Activated T-cell treated with anti-CD3 and anti-CD28 coated beads, Interleukin-2, amount 50 U/mL, for 72 hours (primary cell): ENCODE data around the gene CADM2. TPM values are rescaled to one million over a fixed set of nuclear protein-coding genes. Genes with fewer than 3 reads are reported as not detected.
A peak's percentile ranks its signal among the peaks of the same experiment; 100 is the strongest.

Experiments used
- ATAC-seq, 2 donors: fragments of 150-1000 bp; cut with Tn5 transposase; replicated peaks in 1 of 2; 2 replicates each; pipeline ENCODE4 v1.10.0; 2021; ENCODE audit warnings: moderate library complexity in 2 of 2, mild to moderate bottlenecking in 1 of 2
- DNase-seq, 2 donors: peaks; one replicate each; pipeline ENCODE4 v3.0.0; 2021 to 2022; ENCODE audit warnings: mixed read lengths in 1 of 2
- H3K27ac Mint-ChIP-seq: one replicate; pipeline ENCODE4 v1.8.0; 2022; ENCODE audit warnings: mild to moderate bottlenecking, moderate library complexity, mixed read lengths
- H3K27me3 Mint-ChIP-seq: one replicate; pipeline ENCODE4 v1.8.0; 2022; ENCODE audit warnings: low read depth, mixed read lengths
- H3K36me3 Mint-ChIP-seq, 2 donors: one replicate each; pipeline ENCODE4 v1.8.0; 2022; ENCODE audit warnings: mixed read lengths in 2 of 2, mild to moderate bottlenecking in 1 of 2; ENCODE audit not compliant: insufficient read depth in 2 of 2
- H3K4me1 Mint-ChIP-seq: one replicate; pipeline ENCODE4 v1.8.0; 2022; ENCODE audit warnings: low read depth, mixed read lengths
- H3K4me3 Mint-ChIP-seq, 2 donors: one replicate each; pipeline ENCODE4 v1.8.0; 2022; ENCODE audit warnings: mild to moderate bottlenecking in 2 of 2, mixed read lengths in 2 of 2, moderate library complexity in 2 of 2
- H3K9me3 Mint-ChIP-seq, 2 donors: one replicate each; pipeline ENCODE4 v1.8.0; 2022; ENCODE audit warnings: mixed read lengths in 2 of 2
- total RNA-seq, 2 donors: library from RNA; stranded (reverse); gene quantifications; one replicate each; pipeline ENCODE4 v1.2.3, GENCODE V29; 2022

The CADM2 gene
- total RNA-seq, 2 donors from 2014 or later = not detected

GRCh38 chr3:85330071-85330470 is 371.3 kb downstream of the CADM2 start:
- H3K27me3 Mint-ChIP-seq = no peaks in the 10 kb centered on the region
- peaks cover 0 to 2% of the 10 kb centered on the region in 2 donors for H3K9me3 Mint-ChIP-seq
- H3K4me1 Mint-ChIP-seq = no peaks in the 10 kb centered on the region
- no peaks in the 10 kb centered on the region for H3K36me3 Mint-ChIP-seq
- no peak for DNase-seq
- H3K4me3 Mint-ChIP-seq = no peak overlapping the region
- no peak overlapping the region for H3K27ac Mint-ChIP-seq
- ATAC-seq = no peak

GRCh38 chr3:85337895-85338294 is 379.1 kb downstream of the CADM2 start:
- no peak overlapping the region for H3K27ac Mint-ChIP-seq
- H3K4me1 Mint-ChIP-seq = no peaks in the 10 kb centered on the region
- no peaks in the 10 kb centered on the region for H3K27me3 Mint-ChIP-seq
- no peaks in the 10 kb centered on the region for H3K36me3 Mint-ChIP-seq
- H3K4me3 Mint-ChIP-seq = no peak overlapping the region
- no peak for ATAC-seq
- no peak for DNase-seq
- H3K9me3 Mint-ChIP-seq = peaks cover 0 to 4% of the 10 kb centered on the region in 2 donors

GRCh38 chr3:85342915-85343314 is 384.1 kb downstream of the CADM2 start:
- H3K36me3 Mint-ChIP-seq = peaks cover 0 to under 1% of the 10 kb centered on the region in 2 donors
- H3K27ac Mint-ChIP-seq = no peak overlapping the region
- no peaks in the 10 kb centered on the region for H3K27me3 Mint-ChIP-seq
- no peak for DNase-seq
- H3K4me3 Mint-ChIP-seq = no peak overlapping the region
- H3K9me3 Mint-ChIP-seq = peaks cover 2 to 4% of the 10 kb centered on the region in 2 donors
- ATAC-seq = no peak
- H3K4me1 Mint-ChIP-seq = no peaks in the 10 kb centered on the region

- no peak overlapping the region for H3K4me3 Mint-ChIP-seq
- H3K4me1 Mint-ChIP-seq = no peaks in the 10 kb centered on the region
- H3K36me3 Mint-ChIP-seq = peaks cover 0 to 3% of the 10 kb centered on the region in 2 donors
- peaks cover under 1 to 9% of the 10 kb centered on the region in 2 donors for H3K9me3 Mint-ChIP-seq
- no peak overlapping the region for H3K27ac Mint-ChIP-seq
- DNase-seq (no peak), ATAC-seq (no peak)
- H3K27me3 Mint-ChIP-seq = no peaks in the 10 kb centered on the region
These were observed 396.8 kb downstream of the CADM2 start for GRCh38 chr3:85355572-85355971.

GRCh38 chr3:85360742-85361387 is 402.1 kb downstream of the CADM2 start:
- no peak for ATAC-seq

GRCh38 chr3:85364296-85364909 is 405.6 kb downstream of the CADM2 start:
- Mint-ChIP-seq H3K27ac (no peak overlapping the region), H3K27me3 (no peaks in the 10 kb centered on the region), H3K9me3 (peaks cover 0 to 7% of the 10 kb centered on the region in 2 donors), H3K4me1 (no peaks in the 10 kb centered on the region), H3K36me3 (no peaks in the 10 kb centered on the region), H3K4me3 (no peak overlapping the region)
- DNase-seq = no peak
- ATAC-seq = no peak

More at GRCh38 chr3:85360742-85361387, 402.1 kb downstream of the CADM2 start:
- H3K27ac Mint-ChIP-seq = no peak overlapping the region
- H3K4me1 Mint-ChIP-seq = no peaks in the 10 kb centered on the region
- H3K27me3 Mint-ChIP-seq = no peaks in the 10 kb centered on the region
- no peaks in the 10 kb centered on the region for H3K36me3 Mint-ChIP-seq
- peak; percentile 2 to 11 for DNase-seq
- H3K9me3 Mint-ChIP-seq = peaks cover 5 to 6% of the 10 kb centered on the region in 2 donors
- H3K4me3 Mint-ChIP-seq = no peak overlapping the region

GRCh38 chr3:85370341-85370740 is 411.6 kb downstream of the CADM2 start:
- no peak overlapping the region for H3K27ac Mint-ChIP-seq
- no peaks in the 10 kb centered on the region for H3K36me3 Mint-ChIP-seq
- ATAC-seq (no peak), DNase-seq (no peak)
- peaks cover 0 to 8% of the 10 kb centered on the region in 2 donors for H3K9me3 Mint-ChIP-seq
- no peaks in the 10 kb centered on the region for H3K4me1 Mint-ChIP-seq
- no peak overlapping the region for H3K4me3 Mint-ChIP-seq
- H3K27me3 Mint-ChIP-seq = no peaks in the 10 kb centered on the region

- ATAC-seq (no peak), DNase-seq (no peak)
- Mint-ChIP-seq H3K27ac (no peak overlapping the region), H3K36me3 (no peaks in the 10 kb centered on the region), H3K9me3 (peaks cover 0 to 7% of the 10 kb centered on the region in 2 donors), H3K4me1 (no peaks in the 10 kb centered on the region), H3K4me3 (no peak overlapping the region), H3K27me3 (no peaks in the 10 kb centered on the region)
These were observed 417.3 kb downstream of the CADM2 start for GRCh38 chr3:85376131-85376530.

GRCh38 chr3:85377115-85377514 is 418.3 kb downstream of the CADM2 start:
- ATAC-seq = no peak
- Mint-ChIP-seq H3K27me3 (no peaks in the 10 kb centered on the region), H3K9me3 (peaks cover 0 to 7% of the 10 kb centered on the region in 2 donors), H3K4me1 (no peaks in the 10 kb centered on the region), H3K4me3 (no peak overlapping the region), H3K36me3 (no peaks in the 10 kb centered on the region), H3K27ac (no peak overlapping the region)
- no peak for DNase-seq

- DNase-seq (no peak), ATAC-seq (no peak)
- H3K4me3 Mint-ChIP-seq = no peak overlapping the region
- peaks cover 4 to 5% of the 10 kb centered on the region in 2 donors for H3K9me3 Mint-ChIP-seq
- H3K36me3 Mint-ChIP-seq = no peaks in the 10 kb centered on the region
- no peak overlapping the region for H3K27ac Mint-ChIP-seq
- H3K4me1 Mint-ChIP-seq = no peaks in the 10 kb centered on the region
- no peaks in the 10 kb centered on the region for H3K27me3 Mint-ChIP-seq
These were observed 425.6 kb downstream of the CADM2 start for GRCh38 chr3:85384372-85384771.

GRCh38 chr3:85387913-85388505 is 429.2 kb downstream of the CADM2 start:
- no peak overlapping the region for H3K4me3 Mint-ChIP-seq
- no peaks in the 10 kb centered on the region for H3K36me3 Mint-ChIP-seq
- H3K27me3 Mint-ChIP-seq = no peaks in the 10 kb centered on the region
- no peak for DNase-seq
- no peaks in the 10 kb centered on the region for H3K4me1 Mint-ChIP-seq
- ATAC-seq = no peak
- H3K27ac Mint-ChIP-seq = no peak overlapping the region
- peaks cover 5 to 9% of the 10 kb centered on the region in 2 donors for H3K9me3 Mint-ChIP-seq

GRCh38 chr3:85394424-85394823 is 435.6 kb downstream of the CADM2 start:
- ATAC-seq (no peak), DNase-seq (no peak)
- no peaks in the 10 kb centered on the region for H3K4me1 Mint-ChIP-seq
- H3K4me3 Mint-ChIP-seq = no peak overlapping the region
- no peaks in the 10 kb centered on the region for H3K27me3 Mint-ChIP-seq
- no peak overlapping the region for H3K27ac Mint-ChIP-seq
- H3K9me3 Mint-ChIP-seq = peaks cover 4 to 7% of the 10 kb centered on the region in 2 donors
- H3K36me3 Mint-ChIP-seq = no peaks in the 10 kb centered on the region

- no peaks in the 10 kb centered on the region for H3K36me3 Mint-ChIP-seq
- ATAC-seq = no peak
- H3K27ac Mint-ChIP-seq = no peak overlapping the region
These were observed 438.6 kb downstream of the CADM2 start for GRCh38 chr3:85397434-85397833.

More at GRCh38 chr3:85397434-85397833, 438.6 kb downstream of the CADM2 start:
- no peak for DNase-seq
- H3K9me3 Mint-ChIP-seq = peaks cover 3 to 8% of the 10 kb centered on the region in 2 donors
- no peak overlapping the region for H3K4me3 Mint-ChIP-seq
- no peaks in the 10 kb centered on the region for H3K4me1 Mint-ChIP-seq
- H3K27me3 Mint-ChIP-seq = no peaks in the 10 kb centered on the region
